Adrenal gland (tissue), 5 donors: ENCODE measurements around the gene BCAS3.

Experiments used
- CTCF ChIP-seq, 6 experiments: fragments of 450-650 bp in 4 of 6; fragments of 200-600 bp in 2 of 6; sonication (generic) in 1 of 6; IDR thresholded peaks; 1 replicate in 5 of 6; 2 replicates in 1 of 6; pipeline versions ENCODE4 v1.5.1 to v1.8.0; 2016 to 2021; ENCODE audit warnings: antibody characterized with exemption in 6 of 6, mild to moderate bottlenecking in 2 of 6, moderate library complexity in 1 of 6
- POLR2A ChIP-seq, 2 donors: fragments of 450-650 bp; IDR thresholded peaks; one replicate each; pipeline ENCODE4 v1.6.1; 2017; ENCODE audit warnings: antibody characterized with exemption in 2 of 2, mild to moderate bottlenecking in 2 of 2, moderate library complexity in 1 of 2
- donor health status: DM: no; HTN: no; CAD: no.

DNA sequence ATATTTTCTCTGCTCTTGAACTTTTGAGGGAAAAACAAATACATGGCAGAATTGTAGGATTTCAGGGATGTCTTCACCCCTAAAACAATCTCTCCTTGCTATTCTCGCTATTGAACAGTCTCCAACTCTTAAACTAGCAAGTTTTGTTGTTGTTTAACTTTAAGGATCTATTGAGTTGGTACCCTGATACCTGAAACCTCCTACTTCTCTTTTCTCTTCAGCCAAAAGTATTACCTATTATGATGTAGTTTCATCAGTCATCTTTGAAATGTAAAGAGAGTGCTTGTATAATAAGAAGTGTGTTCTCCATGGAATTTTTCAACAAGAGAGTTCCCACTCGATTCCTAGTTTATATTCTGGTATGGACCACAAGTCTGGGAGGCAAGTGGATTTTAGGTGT is 510.4 kb downstream of the BCAS3 start:
- TF ChIP-seq POLR2A (IDR thresholded peaks at IDR 0.05) (no peak), CTCF (IDR thresholded peaks at IDR 0.05) (no peak)
